Measurements from ENCODE around the gene RNF111.

- TF ChIP-seq CTCF (IDR thresholded peaks at IDR 0.05) (no peak), POLR2AphosphoS5 (IDR thresholded peaks at IDR 0.05) (peak in 1 of 3 donors; percentile 36)
Observed at GRCh38 chr15:59104912-59105732, 117.7 kb downstream of the RNF111 start, which contains the start of gene CCNB2.
